Sigmoid colon (tissue), 7 donors: ENCODE results near the gene TANK. TPM values are rescaled to one million over a fixed set of nuclear protein-coding genes. Genes with fewer than 3 reads are reported as not detected.

Source experiments
- DNase-seq: peaks from one replicate; pipeline ENCODE4 v3.0.0-alpha.2; 2019
- H3K27ac ChIP-seq, 4 donors: fragments of 200-600 bp; sonication (generic); one replicate each; pipeline ENCODE4 v1.5.1; 2016 to 2019; ENCODE audit warnings: mild to moderate bottlenecking in 1 of 4
- H3K27me3 ChIP-seq, 3 donors: fragments of 200-600 bp; sonication (generic); one replicate each; pipeline ENCODE4 v1.5.1; 2019; ENCODE audit warnings: mild to moderate bottlenecking in 1 of 3
- H3K36me3 ChIP-seq, 4 donors: fragments of 200-600 bp; sonication (generic); one replicate each; pipeline ENCODE4 v1.5.1; 2016 to 2019
- H3K4me1 ChIP-seq, 4 donors: fragments of 200-600 bp; sonication (generic); one replicate each; pipeline ENCODE4 v1.5.1; 2017 to 2019
- H3K4me3 ChIP-seq, 4 donors: fragments of 200-600 bp; sonication (generic); one replicate each; pipeline ENCODE4 v1.5.1; 2017 to 2019; ENCODE audit warnings: mild to moderate bottlenecking in 2 of 4, moderate library complexity in 1 of 4
- H3K9me3 ChIP-seq, 4 donors: fragments of 200-600 bp in 3 of 4; sonication (generic) in 3 of 4; one replicate each; pipeline versions ENCODE4 v1.5.1 to v1.6.1; 2013 to 2019
- CTCF ChIP-seq, 4 experiments: fragments of 450-650 bp in 3 of 4; fragments of 200-600 bp in 1 of 4; IDR thresholded peaks; one replicate each; pipeline ENCODE4 v1.5.1; 2016 to 2019; ENCODE audit warnings: antibody characterized with exemption in 4 of 4, mild to moderate bottlenecking in 3 of 4, moderate library complexity in 2 of 4
- EP300 ChIP-seq, 4 donors: sonication (generic); formaldehyde crosslinking; IDR thresholded peaks; one replicate each; pipeline ENCODE4 v1.6.1; 2017; ENCODE audit warnings: antibody characterized with exemption in 4 of 4
- POLR2A ChIP-seq, 2 donors: fragments of 450-650 bp; IDR thresholded peaks; one replicate each; pipeline ENCODE4 v1.6.1; 2016; ENCODE audit warnings: antibody characterized with exemption in 2 of 2, mild to moderate bottlenecking in 2 of 2, moderate library complexity in 2 of 2
- POLR2AphosphoS5 ChIP-seq, 4 donors: sonication (generic); formaldehyde crosslinking; IDR thresholded peaks; one replicate each; pipeline ENCODE4 v1.6.1; 2017; ENCODE audit warnings: antibody characterized with exemption in 4 of 4
- WGBS, 2 donors: extraction: QIAGEN DNeasy Blood & Tissue Kit; methylation state at CpG; one replicate each; pipeline ENCODE4 v1.1.7; 2013; 5-methylcytosine and 5-hydroxymethylcytosine counted together
- intact Hi-C: fragments of 100-400 bp; cut with DNase I; formaldehyde crosslinking; loops from one replicate; pipeline ENCODE4 v1.15.1; 2023
- polyA plus RNA-seq, 3 donors: library from polyadenylated mRNA; stranded (reverse); fragments of 200-250 nt; gene quantifications; one replicate each; pipeline ENCODE4 v1.2.3, GENCODE V29; 2013
- total RNA-seq, 4 donors: library from RNA; depleted of rRNA; stranded (reverse); fragments of >200 nt; gene quantifications; one replicate each; pipeline ENCODE4 v1.1.0, GENCODE V29; 2016
- donor health status: healthy with polysubstance abuse.
- donor health status: Bipolar disorder and iron deficiency.
- donor health status: healthy.

The TANK gene
- total and polyA plus RNA-seq, 7 donors = 35.2 to 82.8 (median 52.9) TPM

GRCh38 chr2:161170958-161171932, 11.0 kb downstream of the TANK start:
- H3K27me3 ChIP-seq = no peaks in the 10 kb centered on the region
- WGBS, 2 donors = 74 to 83% methylated on average over 4 of the region's 4 CpGs
- no peak for DNase-seq
- intact Hi-C loops = no loop called here
- no peak overlapping the region for H3K4me3 ChIP-seq
- TF ChIP-seq POLR2AphosphoS5 (IDR thresholded peaks at IDR 0.05) (no peak), CTCF (IDR thresholded peaks at IDR 0.05) (no peak), EP300 (IDR thresholded peaks at IDR 0.05) (no peak), POLR2A (IDR thresholded peaks at IDR 0.05) (no peak)
- H3K27ac ChIP-seq = no peak overlapping the region
- peaks cover 0 to 23% (median 8%) of the 10 kb centered on the region in 4 donors for H3K4me1 ChIP-seq
- H3K9me3 ChIP-seq = no peaks in the 10 kb centered on the region
- no peaks in the 10 kb centered on the region for H3K36me3 ChIP-seq

DNA sequence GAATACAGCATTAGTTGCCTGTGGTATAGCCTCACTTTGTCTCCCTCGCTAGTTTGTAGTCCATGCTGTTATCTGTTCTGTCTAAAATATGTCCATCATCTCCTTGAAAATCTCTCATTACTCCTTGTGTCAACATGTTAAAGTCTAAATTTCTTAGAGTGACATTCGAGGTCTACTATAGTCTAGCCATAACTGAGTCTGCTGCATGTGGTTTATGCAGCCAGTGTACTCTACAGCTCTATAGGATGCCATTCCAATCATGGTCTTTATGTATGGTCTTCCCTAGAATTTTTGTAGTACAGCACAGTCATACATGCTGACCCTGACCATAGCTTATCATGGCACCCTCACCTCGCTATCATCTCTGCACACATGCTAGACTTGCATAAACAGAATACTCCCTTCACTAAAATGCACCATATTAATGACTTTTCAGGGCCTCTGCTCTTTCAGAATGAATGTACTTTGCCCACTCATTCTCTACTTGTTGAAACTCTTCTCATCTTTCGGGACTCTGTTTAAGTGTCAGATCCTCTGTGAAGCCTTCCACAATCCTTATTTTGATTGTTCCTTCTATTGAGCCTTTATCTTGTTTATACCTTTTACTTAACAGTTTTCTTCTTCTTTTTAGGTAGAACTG, 12.8 kb downstream of the TANK start:
- Histone ChIP-seq H3K9me3 (no peaks in the 10 kb centered on the region), H3K36me3 (no peaks in the 10 kb centered on the region), H3K27me3 (no peaks in the 10 kb centered on the region), H3K27ac (no peak overlapping the region), H3K4me3 (no peak overlapping the region), H3K4me1 (peaks cover 0 to 22% (median 8%) of the 10 kb centered on the region in 4 donors)
- TF ChIP-seq POLR2AphosphoS5 (IDR thresholded peaks at IDR 0.05) = no peak
- no peak for TF ChIP-seq CTCF (IDR thresholded peaks at IDR 0.05)
- TF ChIP-seq POLR2A (IDR thresholded peaks at IDR 0.05) = no peak
- no peak for TF ChIP-seq EP300 (IDR thresholded peaks at IDR 0.05)
- no peak for DNase-seq
- intact Hi-C loops = no loop called here
- 86 to 91% methylated on average over 4 of the region's 4 CpGs for WGBS, 2 donors

- peaks cover 0 to 22% (median 8%) of the 10 kb centered on the region in 4 donors for H3K4me1 ChIP-seq
- no peak overlapping the region for H3K27ac ChIP-seq
- no peaks in the 10 kb centered on the region for H3K27me3 ChIP-seq
- WGBS, 2 donors = 96 to 97% methylated on average over 2 of the region's 2 CpGs
- TF ChIP-seq POLR2A (IDR thresholded peaks at IDR 0.05) (no peak), CTCF (IDR thresholded peaks at IDR 0.05) (no peak), EP300 (IDR thresholded peaks at IDR 0.05) (no peak), POLR2AphosphoS5 (IDR thresholded peaks at IDR 0.05) (no peak)
- intact Hi-C loops = no loop called here
- H3K9me3 ChIP-seq = no peaks in the 10 kb centered on the region
- DNase-seq = no peak
- no peaks in the 10 kb centered on the region for H3K36me3 ChIP-seq
- H3K4me3 ChIP-seq = no peak overlapping the region
These were observed 13.4 kb downstream of the TANK start for GRCh38 chr2:161173541-161174194.

DNA sequence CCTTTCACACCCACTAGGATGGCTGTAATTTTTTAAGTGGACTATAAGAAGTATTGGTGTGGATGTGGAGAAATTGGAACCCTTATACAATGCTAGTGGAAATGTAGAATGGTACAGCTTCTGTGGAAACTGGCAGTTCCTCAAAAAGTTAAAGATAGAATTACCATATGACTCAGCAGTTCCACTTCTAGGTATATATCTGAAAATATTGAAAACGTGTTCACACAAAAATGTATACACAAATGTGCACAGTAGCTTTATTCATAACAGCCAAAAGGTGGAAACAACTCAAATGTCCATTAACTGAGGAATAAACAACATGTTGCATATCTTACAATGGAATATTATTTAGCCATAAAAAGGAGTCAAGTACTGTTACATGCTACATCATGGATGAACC, 17.7 kb downstream of the TANK start:
- DNase-seq = no peak
- Histone ChIP-seq H3K27me3 (no peaks in the 10 kb centered on the region), H3K36me3 (peaks cover 4 to 32% (median 19%) of the 10 kb centered on the region in 4 donors), H3K27ac (no peak overlapping the region), H3K9me3 (no peaks in the 10 kb centered on the region), H3K4me3 (no peak overlapping the region), H3K4me1 (no peaks in the 10 kb centered on the region)
- no peak for TF ChIP-seq POLR2A (IDR thresholded peaks at IDR 0.05)
- no peak for TF ChIP-seq CTCF (IDR thresholded peaks at IDR 0.05)
- no peak for TF ChIP-seq EP300 (IDR thresholded peaks at IDR 0.05)
- no peak for TF ChIP-seq POLR2AphosphoS5 (IDR thresholded peaks at IDR 0.05)
- 56 to 92% methylated on average over 1 of the region's 1 CpG for WGBS, 2 donors
- intact Hi-C loops = no loop called here
